ENCODE measurements around the gene FNBP1L.

FNBP1L gene

DNA sequence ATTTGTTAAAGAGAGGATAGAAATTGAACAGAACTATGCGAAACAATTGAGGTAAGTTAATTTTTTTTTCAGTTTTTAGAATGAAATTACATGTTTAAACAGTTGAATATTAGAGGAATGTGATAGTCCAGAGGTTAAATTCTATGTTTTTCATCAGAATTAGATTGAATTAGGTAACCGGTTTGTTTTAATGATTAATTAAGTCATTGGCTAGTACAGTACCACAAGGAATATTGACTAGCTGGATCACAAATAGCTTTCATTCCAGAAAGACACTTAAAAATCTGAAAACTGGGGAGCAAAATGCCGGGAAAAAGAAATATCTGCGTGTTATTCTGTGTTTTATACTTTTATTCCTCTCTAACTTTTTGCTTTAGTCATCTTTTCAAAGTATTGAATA lies 51.6 kb downstream of the FNBP1L start:
- no peak for DNase-seq (ENCODE audit: low read depth)
- no peak overlapping the region for H3K4me3 ChIP-seq (ENCODE audit: low read length)
- TF ChIP-seq, protein P1, sequence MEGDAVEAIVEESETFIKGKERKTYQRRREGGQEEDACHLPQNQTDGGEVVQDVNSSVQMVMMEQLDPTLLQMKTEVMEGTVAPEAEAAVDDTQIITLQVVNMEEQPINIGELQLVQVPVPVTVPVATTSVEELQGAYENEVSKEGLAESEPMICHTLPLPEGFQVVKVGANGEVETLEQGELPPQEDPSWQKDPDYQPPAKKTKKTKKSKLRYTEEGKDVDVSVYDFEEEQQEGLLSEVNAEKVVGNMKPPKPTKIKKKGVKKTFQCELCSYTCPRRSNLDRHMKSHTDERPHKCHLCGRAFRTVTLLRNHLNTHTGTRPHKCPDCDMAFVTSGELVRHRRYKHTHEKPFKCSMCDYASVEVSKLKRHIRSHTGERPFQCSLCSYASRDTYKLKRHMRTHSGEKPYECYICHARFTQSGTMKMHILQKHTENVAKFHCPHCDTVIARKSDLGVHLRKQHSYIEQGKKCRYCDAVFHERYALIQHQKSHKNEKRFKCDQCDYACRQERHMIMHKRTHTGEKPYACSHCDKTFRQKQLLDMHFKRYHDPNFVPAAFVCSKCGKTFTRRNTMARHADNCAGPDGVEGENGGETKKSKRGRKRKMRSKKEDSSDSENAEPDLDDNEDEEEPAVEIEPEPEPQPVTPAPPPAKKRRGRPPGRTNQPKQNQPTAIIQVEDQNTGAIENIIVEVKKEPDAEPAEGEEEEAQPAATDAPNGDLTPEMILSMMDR (conservative IDR thresholded peaks at IDR 0.05; ENCODE audit: low read length) = no peak

DNA sequence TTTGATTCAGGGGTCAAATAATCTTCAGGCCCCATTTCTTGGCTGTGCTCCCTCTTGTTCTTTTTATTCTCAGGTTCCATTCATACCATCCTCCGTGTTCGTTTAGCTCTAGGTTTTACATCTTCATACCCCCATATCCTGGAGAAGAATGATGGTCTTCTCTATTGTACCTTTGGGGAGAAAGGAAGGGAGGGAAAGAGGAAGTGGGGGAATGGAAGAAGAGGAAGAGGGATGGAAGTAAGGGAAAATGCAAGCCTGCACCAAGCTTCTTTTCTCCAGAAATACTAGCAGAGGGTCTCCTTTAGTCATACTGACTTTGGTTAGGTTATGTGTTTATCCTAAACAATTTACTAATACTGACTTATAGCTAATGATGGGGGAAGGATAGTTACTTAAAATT lies 52.4 kb downstream of the FNBP1L start:
- no peak overlapping the region for H3K4me3 ChIP-seq (ENCODE audit: low read length)
- no peak for DNase-seq (ENCODE audit: low read depth)
- TF ChIP-seq, protein P1 (conservative IDR thresholded peaks at IDR 0.05; ENCODE audit: low read length) = no peak

DNA sequence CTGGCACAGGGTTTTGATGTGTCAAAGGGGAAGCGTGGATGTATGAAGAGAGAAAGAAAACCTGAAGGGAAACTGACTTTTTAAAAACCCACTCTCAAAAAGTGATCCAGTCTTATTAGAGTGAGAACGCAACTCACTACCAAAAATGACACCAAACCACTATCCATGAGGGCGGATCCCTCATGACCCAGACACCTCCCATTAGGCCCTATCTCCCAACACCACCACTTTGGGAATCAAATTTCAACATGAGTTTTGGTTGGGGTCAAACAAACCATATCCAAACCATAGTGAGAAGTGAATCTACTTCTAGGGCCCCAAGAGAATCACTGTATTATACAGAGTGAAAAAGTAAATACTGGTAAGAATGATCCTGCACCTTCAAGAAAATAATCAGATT lies 53.5 kb downstream of the FNBP1L start:
- DNase-seq (ENCODE audit: low read depth) = no peak
- TF ChIP-seq, protein P1 (conservative IDR thresholded peaks at IDR 0.05; ENCODE audit: low read length) = no peak
- no peak overlapping the region for H3K4me3 ChIP-seq (ENCODE audit: low read length)

DNA sequence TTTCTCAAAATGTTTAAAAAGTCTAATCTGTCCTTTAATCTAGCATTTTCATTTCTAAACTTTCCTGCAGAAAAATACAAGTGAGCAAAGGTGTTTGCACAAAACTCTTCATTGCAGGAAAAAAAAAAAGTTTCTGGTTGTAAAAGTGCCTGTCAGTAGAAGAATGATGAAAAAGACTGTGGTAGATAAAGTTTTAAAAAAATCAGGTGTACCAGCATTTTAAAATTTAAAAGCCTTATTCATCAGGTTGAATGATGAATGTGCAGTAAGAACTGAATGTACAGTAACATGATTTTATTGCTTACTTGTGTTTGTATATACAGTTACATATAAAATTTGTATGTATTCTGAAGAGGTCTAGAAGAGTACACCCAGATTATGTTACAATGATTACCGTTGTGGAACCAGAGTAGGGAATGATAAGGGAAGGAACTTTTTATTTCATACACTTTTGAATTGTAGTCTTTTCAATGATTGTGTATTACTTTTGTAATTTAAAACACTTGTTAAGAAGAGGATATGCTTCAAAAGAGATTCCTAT lies 54.0 kb downstream of the FNBP1L start:
- no peak for DNase-seq (ENCODE audit: low read depth)
- H3K4me3 ChIP-seq (ENCODE audit: low read length) = no peak overlapping the region
- TF ChIP-seq, protein P1 (conservative IDR thresholded peaks at IDR 0.05; ENCODE audit: low read length) = no peak

DNA sequence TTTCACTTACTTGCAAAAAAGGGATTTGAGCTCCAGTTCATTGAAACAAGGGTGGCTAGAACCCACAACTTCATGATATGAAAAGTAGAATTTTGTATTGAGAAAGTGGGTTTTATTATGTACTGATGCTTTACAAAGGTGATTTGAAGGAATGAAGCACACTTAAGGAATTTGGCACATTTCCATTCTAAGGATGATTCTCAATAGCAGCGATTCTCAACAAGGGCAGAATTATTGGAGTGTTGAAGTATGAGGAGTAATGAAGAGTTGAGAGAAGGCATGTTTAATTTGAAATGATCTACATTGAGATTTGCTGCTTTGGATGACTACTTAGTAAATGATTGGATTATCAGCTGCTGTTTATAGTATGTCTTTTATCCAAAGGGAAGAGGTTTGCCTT lies 54.7 kb downstream of the FNBP1L start:
- no peak for DNase-seq (ENCODE audit: low read depth)
- TF ChIP-seq, protein P1 (conservative IDR thresholded peaks at IDR 0.05; ENCODE audit: low read length) = no peak
- no peak overlapping the region for H3K4me3 ChIP-seq (ENCODE audit: low read length)

DNA sequence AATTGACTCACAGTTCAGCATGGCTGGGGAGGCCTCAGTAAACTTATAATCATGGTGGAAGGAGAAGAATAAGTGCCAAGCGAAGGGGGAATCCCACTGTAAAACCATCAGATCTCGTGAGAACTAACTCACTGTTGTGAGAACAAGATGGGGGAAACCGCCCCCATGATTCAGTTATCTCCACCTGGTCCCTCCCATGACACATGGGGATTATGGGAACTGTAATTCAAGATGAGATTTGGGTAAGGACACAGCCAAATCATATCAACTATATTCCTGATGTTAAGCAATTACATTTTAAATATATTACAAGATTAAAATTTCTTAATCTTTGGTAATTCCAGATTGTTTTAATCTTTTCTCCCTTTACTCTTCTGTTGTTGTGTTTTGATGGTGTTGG lies 55.2 kb downstream of the FNBP1L start:
- no peak overlapping the region for H3K4me3 ChIP-seq (ENCODE audit: low read length)
- TF ChIP-seq, protein P1 (conservative IDR thresholded peaks at IDR 0.05; ENCODE audit: low read length) = no peak
- no peak for DNase-seq (ENCODE audit: low read depth)

DNA sequence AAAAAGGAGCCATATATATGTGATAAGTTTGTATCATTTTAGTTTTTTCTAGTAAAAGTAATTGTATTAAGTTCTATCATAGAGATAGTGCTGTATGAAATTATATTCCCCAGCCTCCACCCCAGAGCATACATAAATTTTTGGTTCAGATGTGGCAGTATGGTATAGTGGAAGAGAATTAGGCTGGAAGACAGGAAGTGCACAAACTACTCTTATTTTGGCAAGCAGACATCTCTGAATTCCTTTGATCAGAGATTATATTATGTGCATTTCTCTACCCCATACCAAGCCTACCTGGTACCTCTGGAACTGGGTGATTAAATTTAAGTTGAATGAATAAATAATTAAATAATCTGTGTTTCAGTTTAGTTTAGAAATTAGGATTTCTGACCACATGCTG lies 55.9 kb downstream of the FNBP1L start:
- DNase-seq (ENCODE audit: low read depth) = no peak
- H3K4me3 ChIP-seq (ENCODE audit: low read length) = no peak overlapping the region

More for the DNA sequence above, 55.9 kb downstream of the FNBP1L start:
- TF ChIP-seq, protein P1 (conservative IDR thresholded peaks at IDR 0.05; ENCODE audit: low read length) = no peak

All from AG10803 (cell line).